WTC11 (cell line): Measurements from ENCODE around the gene LTA4H.

ENCODE experiments used
- CBFB ChIP-seq: sonication (generic); formaldehyde crosslinking; IDR thresholded peaks from 2 replicates; pipeline ENCODE4 v1.8.1; 2022; ENCODE audit warnings: mild to moderate bottlenecking, low read depth, missing genetic modification reagents
- CREB1 ChIP-seq: sonication (generic); formaldehyde crosslinking; IDR thresholded peaks from 2 replicates; pipeline ENCODE4 v1.8.0; 2023; ENCODE audit warnings: mild to moderate bottlenecking, missing genetic modification reagents
- CREM ChIP-seq: sonication (generic); formaldehyde crosslinking; IDR thresholded peaks from 2 replicates; pipeline ENCODE4 v1.8.1; 2022; ENCODE audit warnings: mild to moderate bottlenecking, missing genetic modification reagents, moderate library complexity
- FOXJ3 ChIP-seq: sonication (generic); formaldehyde crosslinking; IDR thresholded peaks from 2 replicates; pipeline ENCODE4 v1.9.0; 2021; ENCODE audit warnings: missing genetic modification reagents, mild to moderate bottlenecking, borderline replicate concordance
- FOXP1 ChIP-seq: sonication (generic); formaldehyde crosslinking; IDR thresholded peaks from 2 replicates; pipeline ENCODE4 v1.8.0; 2022; ENCODE audit warnings: missing genetic modification reagents, mild to moderate bottlenecking, moderate library complexity, borderline replicate concordance
- JUN ChIP-seq: sonication (generic); formaldehyde crosslinking; IDR thresholded peaks from 2 replicates; pipeline ENCODE4 v1.8.0; 2023; ENCODE audit warnings: mild to moderate bottlenecking, missing genetic modification reagents
- NR3C1 ChIP-seq: sonication (generic); formaldehyde crosslinking; conservative IDR thresholded peaks from 2 replicates; pipeline ENCODE4 v1.8.1; 2023; ENCODE audit warnings: low read depth, mild to moderate bottlenecking, missing genetic modification reagents
- SP1 ChIP-seq: sonication (generic); formaldehyde crosslinking; conservative IDR thresholded peaks from 2 replicates; pipeline ENCODE4 v1.8.1; 2022; ENCODE audit warnings: missing genetic modification reagents
- TP53 ChIP-seq: sonication (generic); formaldehyde crosslinking; IDR thresholded peaks from 2 replicates; pipeline ENCODE4 v1.8.1; 2023; ENCODE audit warnings: mild to moderate bottlenecking, missing genetic modification reagents
- TF ChIP-seq, protein P1 (sequence below): fragments of 200-600 bp; IDR thresholded peaks from 2 replicates; pipeline ENCODE4 v1.8.0; 2022; ENCODE audit warnings: antibody characterized with exemption
- TF ChIP-seq, protein P2 (sequence below): sonication (generic); formaldehyde crosslinking; IDR thresholded peaks from 2 replicates; pipeline ENCODE4 v1.8.1; 2022; ENCODE audit warnings: missing genetic modification reagents, borderline replicate concordance
- TF ChIP-seq, protein P3 (sequence below): sonication (generic); formaldehyde crosslinking; IDR thresholded peaks from 2 replicates; pipeline ENCODE4 v1.8.1; 2022; ENCODE audit warnings: mild to moderate bottlenecking, moderate library complexity, missing genetic modification reagents

DNA sequence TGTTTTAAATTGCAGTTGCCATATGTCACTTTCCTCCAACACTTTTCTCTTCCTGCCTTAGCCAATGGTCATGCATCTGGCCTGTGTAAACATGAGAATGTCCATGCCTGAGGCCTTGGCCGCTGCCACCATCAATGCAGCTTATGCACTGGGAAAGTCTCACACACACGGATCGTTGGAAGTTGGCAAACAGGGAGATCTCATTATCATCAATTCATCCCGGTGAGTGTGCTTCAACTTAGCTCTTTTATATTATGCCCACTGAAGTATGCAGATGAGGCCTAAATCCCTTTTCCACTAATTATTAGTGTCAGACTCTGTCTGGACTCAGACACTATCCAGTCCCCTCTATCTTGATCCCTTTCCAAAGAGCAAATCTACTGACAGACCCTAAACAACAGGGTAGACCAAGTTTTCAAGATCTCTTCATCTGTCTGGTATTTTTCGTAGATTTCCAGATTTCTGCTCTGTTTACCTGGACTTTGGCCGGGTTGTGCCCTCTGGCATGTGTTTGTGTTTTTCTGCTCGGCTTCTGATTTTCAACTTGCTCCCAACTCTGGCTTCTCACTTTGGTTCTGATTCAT, 69.0 kb downstream of the LTA4H start:
- TF ChIP-seq, protein P1, sequence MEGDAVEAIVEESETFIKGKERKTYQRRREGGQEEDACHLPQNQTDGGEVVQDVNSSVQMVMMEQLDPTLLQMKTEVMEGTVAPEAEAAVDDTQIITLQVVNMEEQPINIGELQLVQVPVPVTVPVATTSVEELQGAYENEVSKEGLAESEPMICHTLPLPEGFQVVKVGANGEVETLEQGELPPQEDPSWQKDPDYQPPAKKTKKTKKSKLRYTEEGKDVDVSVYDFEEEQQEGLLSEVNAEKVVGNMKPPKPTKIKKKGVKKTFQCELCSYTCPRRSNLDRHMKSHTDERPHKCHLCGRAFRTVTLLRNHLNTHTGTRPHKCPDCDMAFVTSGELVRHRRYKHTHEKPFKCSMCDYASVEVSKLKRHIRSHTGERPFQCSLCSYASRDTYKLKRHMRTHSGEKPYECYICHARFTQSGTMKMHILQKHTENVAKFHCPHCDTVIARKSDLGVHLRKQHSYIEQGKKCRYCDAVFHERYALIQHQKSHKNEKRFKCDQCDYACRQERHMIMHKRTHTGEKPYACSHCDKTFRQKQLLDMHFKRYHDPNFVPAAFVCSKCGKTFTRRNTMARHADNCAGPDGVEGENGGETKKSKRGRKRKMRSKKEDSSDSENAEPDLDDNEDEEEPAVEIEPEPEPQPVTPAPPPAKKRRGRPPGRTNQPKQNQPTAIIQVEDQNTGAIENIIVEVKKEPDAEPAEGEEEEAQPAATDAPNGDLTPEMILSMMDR = no peak
- TF ChIP-seq NR3C1 (CRISPR knock-in tag) = no peak
- TF ChIP-seq JUN (CRISPR knock-in tag) = no peak
- TF ChIP-seq, protein P2, sequence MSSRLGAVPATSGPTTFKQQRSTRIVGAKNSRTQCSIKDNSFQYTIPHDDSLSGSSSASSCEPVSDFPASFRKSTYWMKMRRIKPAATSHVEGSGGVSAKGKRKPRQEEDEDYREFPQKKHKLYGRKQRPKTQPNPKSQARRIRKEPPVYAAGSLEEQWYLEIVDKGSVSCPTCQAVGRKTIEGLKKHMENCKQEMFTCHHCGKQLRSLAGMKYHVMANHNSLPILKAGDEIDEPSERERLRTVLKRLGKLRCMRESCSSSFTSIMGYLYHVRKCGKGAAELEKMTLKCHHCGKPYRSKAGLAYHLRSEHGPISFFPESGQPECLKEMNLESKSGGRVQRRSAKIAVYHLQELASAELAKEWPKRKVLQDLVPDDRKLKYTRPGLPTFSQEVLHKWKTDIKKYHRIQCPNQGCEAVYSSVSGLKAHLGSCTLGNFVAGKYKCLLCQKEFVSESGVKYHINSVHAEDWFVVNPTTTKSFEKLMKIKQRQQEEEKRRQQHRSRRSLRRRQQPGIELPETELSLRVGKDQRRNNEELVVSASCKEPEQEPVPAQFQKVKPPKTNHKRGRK (CRISPR knock-in tag) = no peak
- no peak for TF ChIP-seq CREM (CRISPR knock-in tag)
- TF ChIP-seq SP1 = no peak
- no peak for TF ChIP-seq CREB1 (CRISPR knock-in tag)
- no peak for TF ChIP-seq CBFB
- TF ChIP-seq, protein P3, sequence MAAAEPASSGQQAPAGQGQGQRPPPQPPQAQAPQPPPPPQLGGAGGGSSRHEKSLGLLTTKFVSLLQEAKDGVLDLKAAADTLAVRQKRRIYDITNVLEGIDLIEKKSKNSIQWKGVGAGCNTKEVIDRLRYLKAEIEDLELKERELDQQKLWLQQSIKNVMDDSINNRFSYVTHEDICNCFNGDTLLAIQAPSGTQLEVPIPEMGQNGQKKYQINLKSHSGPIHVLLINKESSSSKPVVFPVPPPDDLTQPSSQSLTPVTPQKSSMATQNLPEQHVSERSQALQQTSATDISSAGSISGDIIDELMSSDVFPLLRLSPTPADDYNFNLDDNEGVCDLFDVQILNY (CRISPR knock-in tag) = no peak
- TF ChIP-seq FOXJ3 (CRISPR knock-in tag) = no peak
- no peak for TF ChIP-seq TP53 (CRISPR knock-in tag)
- TF ChIP-seq FOXP1 (CRISPR knock-in tag) = no peak
